ENCODE data around the gene ZSWIM7.

ZSWIM7 gene

DNA sequence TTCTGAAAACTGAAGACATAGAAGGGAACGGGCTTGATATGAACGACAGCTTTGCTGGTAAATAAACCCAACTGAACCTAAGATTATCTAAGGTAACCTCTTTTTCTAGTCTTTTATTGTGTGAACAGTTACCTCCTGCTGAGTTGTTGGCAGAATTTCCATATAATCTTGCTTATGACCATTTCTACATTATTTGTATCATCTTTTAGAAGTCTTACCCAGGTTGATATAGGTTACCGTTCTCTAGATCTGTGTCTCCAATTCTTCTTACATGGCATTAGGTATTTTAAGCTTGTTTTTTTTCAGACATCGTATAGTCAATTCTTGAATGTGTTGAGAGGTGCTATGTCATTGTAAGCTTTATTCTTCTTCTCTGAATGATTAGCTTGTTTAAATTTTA, 24.4 kb upstream of the ZSWIM7 start:
- TF ChIP-seq TAF1 (IDR thresholded peaks at IDR 0.05; ENCODE audit: borderline replicate concordance, insufficient read depth, low read length) (no peak), SIN3A (IDR thresholded peaks at IDR 0.05; ENCODE audit: borderline replicate concordance, insufficient read depth, low read length) (no peak), FOXP2 (optimal IDR thresholded peaks at IDR 0.05; ENCODE audit: borderline replicate concordance, extremely low read depth, extremely low read length, insufficient read depth) (no peak), POLR2AphosphoS5 (IDR thresholded peaks at IDR 0.05; ENCODE audit: low read depth, low read length) (no peak)
- TF ChIP-seq, protein P1, sequence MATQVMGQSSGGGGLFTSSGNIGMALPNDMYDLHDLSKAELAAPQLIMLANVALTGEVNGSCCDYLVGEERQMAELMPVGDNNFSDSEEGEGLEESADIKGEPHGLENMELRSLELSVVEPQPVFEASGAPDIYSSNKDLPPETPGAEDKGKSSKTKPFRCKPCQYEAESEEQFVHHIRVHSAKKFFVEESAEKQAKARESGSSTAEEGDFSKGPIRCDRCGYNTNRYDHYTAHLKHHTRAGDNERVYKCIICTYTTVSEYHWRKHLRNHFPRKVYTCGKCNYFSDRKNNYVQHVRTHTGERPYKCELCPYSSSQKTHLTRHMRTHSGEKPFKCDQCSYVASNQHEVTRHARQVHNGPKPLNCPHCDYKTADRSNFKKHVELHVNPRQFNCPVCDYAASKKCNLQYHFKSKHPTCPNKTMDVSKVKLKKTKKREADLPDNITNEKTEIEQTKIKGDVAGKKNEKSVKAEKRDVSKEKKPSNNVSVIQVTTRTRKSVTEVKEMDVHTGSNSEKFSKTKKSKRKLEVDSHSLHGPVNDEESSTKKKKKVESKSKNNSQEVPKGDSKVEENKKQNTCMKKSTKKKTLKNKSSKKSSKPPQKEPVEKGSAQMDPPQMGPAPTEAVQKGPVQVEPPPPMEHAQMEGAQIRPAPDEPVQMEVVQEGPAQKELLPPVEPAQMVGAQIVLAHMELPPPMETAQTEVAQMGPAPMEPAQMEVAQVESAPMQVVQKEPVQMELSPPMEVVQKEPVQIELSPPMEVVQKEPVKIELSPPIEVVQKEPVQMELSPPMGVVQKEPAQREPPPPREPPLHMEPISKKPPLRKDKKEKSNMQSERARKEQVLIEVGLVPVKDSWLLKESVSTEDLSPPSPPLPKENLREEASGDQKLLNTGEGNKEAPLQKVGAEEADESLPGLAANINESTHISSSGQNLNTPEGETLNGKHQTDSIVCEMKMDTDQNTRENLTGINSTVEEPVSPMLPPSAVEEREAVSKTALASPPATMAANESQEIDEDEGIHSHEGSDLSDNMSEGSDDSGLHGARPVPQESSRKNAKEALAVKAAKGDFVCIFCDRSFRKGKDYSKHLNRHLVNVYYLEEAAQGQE (IDR thresholded peaks at IDR 0.05; ENCODE audit: insufficient read depth in 1 of 2, low read depth in 2 of 2, low read length in 2 of 2): no peak

DNA sequence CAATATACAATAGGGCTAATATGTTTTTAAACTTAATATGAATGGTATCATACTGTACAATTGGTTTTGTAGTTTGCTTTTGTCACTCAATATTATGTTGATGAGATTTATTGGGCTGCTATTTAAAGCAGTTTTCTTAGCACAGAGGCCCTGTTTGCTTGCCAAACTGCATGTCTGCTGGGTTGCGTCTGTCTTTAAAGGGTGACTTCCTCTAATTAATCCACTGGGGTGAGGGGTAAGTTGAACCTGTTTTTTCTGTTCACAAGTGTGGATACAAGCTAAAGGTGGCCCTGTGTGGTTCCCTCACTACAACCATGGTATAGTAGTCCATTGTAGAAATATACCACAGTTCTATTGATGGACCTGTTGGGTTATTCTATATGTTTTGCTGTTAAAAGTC, 19.8 kb upstream of the ZSWIM7 start:
- no peak for TF ChIP-seq POLR2AphosphoS5 (IDR thresholded peaks at IDR 0.05; ENCODE audit: low read depth, low read length)
- no peak for TF ChIP-seq TAF1 (IDR thresholded peaks at IDR 0.05; ENCODE audit: borderline replicate concordance, insufficient read depth, low read length)
- TF ChIP-seq FOXP2 (optimal IDR thresholded peaks at IDR 0.05; ENCODE audit: borderline replicate concordance, extremely low read depth, extremely low read length, insufficient read depth): no peak
- TF ChIP-seq SIN3A (IDR thresholded peaks at IDR 0.05; ENCODE audit: borderline replicate concordance, insufficient read depth, low read length): no peak
- TF ChIP-seq, protein P1 (IDR thresholded peaks at IDR 0.05; ENCODE audit: insufficient read depth in 1 of 2, low read depth in 2 of 2, low read length in 2 of 2): no peak

DNA sequence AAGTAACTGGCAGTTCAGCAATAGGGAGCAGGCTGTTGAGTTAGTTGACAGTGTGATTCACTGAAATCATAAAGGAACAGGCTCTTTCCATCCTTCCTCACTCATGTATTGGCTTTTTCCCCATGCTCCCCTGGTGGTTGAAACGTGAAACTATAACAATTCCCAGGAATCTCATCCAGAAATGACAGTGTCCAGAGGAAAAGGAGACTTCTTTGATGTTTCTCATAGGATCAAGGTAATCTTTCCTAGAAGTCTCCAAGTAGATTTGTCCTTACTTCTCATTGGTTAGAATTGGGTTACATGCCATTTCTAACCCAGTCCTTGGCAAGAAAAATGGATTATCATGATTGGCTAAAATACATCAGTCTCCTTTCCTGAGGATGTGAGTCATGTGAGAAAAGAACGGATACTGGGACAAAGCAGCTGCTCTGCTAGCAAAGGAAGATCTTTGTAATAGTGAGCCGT, 14.5 kb upstream of the ZSWIM7 start:
- TF ChIP-seq TAF1 (IDR thresholded peaks at IDR 0.05; ENCODE audit: borderline replicate concordance, insufficient read depth, low read length): no peak
- TF ChIP-seq FOXP2 (optimal IDR thresholded peaks at IDR 0.05; ENCODE audit: borderline replicate concordance, extremely low read depth, extremely low read length, insufficient read depth): no peak
- no peak; the same call in 1 of the 2 replicates for TF ChIP-seq POLR2AphosphoS5 (IDR thresholded peaks at IDR 0.05; ENCODE audit: low read depth, low read length)
- TF ChIP-seq, protein P1 (IDR thresholded peaks at IDR 0.05; ENCODE audit: insufficient read depth in 1 of 2, low read depth in 2 of 2, low read length in 2 of 2): no peak
- no peak for TF ChIP-seq SIN3A (IDR thresholded peaks at IDR 0.05; ENCODE audit: borderline replicate concordance, insufficient read depth, low read length)

- TF ChIP-seq, protein P1 (IDR thresholded peaks at IDR 0.05; ENCODE audit: insufficient read depth in 1 of 2, low read depth in 2 of 2, low read length in 2 of 2): no peak
- TF ChIP-seq POLR2AphosphoS5 (IDR thresholded peaks at IDR 0.05; ENCODE audit: low read depth, low read length) (no peak), TAF1 (IDR thresholded peaks at IDR 0.05; ENCODE audit: borderline replicate concordance, insufficient read depth, low read length) (no peak), SIN3A (IDR thresholded peaks at IDR 0.05; ENCODE audit: borderline replicate concordance, insufficient read depth, low read length) (no peak), FOXP2 (optimal IDR thresholded peaks at IDR 0.05; ENCODE audit: borderline replicate concordance, extremely low read depth, extremely low read length, insufficient read depth) (no peak)
Observed at GRCh38 chr17:16007439-16007838, 7.9 kb upstream of the ZSWIM7 start.

DNA sequence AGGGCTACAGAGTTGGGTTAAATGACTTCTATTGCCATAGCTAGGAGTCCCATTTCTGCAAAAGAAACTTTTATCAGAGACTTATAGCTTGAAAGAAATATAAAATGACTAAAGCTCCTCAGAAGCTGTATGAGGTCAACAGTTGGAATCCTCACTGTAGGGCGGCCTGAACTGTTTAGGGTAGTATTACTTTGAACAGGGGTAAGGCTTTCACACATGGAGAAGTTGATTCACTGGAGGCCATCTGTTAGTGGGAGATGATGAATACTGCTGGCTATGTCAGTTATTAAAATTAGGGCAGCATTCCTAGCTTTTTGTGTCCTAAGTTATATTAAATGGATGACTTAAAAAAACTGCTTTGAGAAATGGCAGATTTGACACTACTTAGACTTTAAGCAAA, 6.1 kb upstream of the ZSWIM7 start:
- no peak for TF ChIP-seq FOXP2 (optimal IDR thresholded peaks at IDR 0.05; ENCODE audit: borderline replicate concordance, extremely low read depth, extremely low read length, insufficient read depth)
- TF ChIP-seq, protein P1 (IDR thresholded peaks at IDR 0.05; ENCODE audit: insufficient read depth in 1 of 2, low read depth in 2 of 2, low read length in 2 of 2): no peak
- TF ChIP-seq POLR2AphosphoS5 (IDR thresholded peaks at IDR 0.05; ENCODE audit: low read depth, low read length): no peak
- no peak for TF ChIP-seq TAF1 (IDR thresholded peaks at IDR 0.05; ENCODE audit: borderline replicate concordance, insufficient read depth, low read length)
- no peak for TF ChIP-seq SIN3A (IDR thresholded peaks at IDR 0.05; ENCODE audit: borderline replicate concordance, insufficient read depth, low read length)
